Activated CD8-positive, alpha-beta memory T cell treated with anti-CD3 and anti-CD28 coated beads, Interleukin-2, amount 50 U/mL, for 48 hours (primary cell): Measurements from ENCODE around the gene BARHL1.
"Not testable (repeated sequence)": the region's sequence is repeated elsewhere in the genome, so short reads cannot be mapped to it uniquely, and the experiment has no call there.

Source experiments
- DNase-seq: peaks from one replicate; pipeline ENCODE4 v3.0.0-alpha.2; 2020

Gene BARHL1

DNA sequence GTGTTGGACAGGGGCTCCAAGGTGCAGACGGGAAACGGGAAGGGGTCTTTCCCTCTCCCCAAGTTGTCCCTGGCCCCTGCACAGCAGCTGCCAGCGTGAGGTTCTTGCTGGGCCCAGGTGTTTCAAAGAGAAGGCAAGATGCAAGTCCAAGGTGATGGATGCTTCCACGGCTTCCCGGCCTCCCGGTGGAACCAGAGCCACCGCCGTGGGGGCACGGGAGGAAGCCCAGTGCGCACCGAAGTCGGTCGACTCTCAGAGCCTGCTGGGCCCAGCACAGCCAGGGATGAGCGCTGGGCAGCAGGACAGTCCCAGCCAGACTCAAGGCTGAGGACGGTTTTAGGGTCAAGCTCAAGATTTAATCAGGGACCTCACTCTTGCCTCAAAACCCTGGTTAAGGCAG, 25.2 kb upstream of the BARHL1 start:
- no peak for DNase-seq

DNA sequence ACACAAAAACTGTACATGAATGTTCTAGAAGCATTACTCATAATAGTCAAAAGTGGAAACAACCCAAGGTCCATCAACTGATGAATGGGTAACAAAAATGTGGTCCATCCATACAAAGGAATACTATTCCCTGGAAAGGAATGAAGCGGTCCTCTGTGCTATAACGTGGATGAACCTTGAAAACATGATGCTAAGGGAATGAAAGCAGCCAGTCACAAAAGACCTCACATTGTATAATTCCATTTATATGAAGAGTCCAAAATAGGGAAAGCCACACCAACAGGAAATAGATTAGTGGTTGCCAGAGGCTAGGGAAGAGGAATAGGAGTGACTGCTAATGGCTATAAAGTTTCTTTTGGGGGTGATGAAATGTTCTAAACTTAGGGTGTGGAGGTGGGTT, 22.7 kb upstream of the BARHL1 start:
- DNase-seq = no peak

DNA sequence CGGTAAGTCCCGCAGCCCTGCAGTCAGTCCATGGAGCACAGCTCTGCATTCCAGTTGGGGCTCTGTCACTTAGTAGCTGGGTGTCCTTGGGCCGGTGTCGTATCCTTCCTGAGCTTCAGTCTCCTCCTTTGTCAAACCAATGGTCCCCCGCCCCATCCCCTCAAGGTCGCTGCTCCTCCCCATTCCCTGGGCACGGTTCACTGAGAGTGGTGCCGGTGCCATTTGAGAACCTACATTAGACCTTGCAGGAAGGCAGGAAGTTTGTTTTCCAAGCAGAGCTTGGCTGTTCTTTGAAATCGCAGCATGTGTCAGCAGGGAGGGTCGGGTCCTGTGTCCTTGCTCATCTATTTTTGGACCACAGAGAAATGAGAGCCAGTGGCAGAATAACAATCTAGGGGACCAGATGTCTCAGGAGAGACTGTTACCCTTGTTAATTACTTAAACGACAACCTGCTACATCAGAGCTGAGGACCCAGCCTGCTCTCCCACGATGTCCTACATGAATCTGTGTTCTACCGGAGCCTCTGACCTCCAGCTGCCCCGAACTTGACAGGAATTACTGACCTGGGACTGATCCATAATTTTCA, 21.7 kb upstream of the BARHL1 start:
- no peak for DNase-seq

DNA sequence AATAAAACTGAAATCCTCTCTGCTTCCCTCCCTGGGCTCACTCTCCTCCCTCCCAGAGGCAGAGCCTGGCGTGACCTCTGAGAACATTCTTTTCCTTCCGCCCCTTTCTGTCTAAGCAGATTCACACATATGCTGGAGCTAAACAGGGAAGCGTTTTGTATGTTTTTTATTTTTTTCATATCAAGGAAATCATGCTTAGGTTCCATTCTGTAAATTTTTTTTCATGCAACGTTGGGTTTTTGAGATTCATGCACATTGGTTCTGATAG, 20.2 kb upstream of the BARHL1 start:
- no peak for DNase-seq

DNA sequence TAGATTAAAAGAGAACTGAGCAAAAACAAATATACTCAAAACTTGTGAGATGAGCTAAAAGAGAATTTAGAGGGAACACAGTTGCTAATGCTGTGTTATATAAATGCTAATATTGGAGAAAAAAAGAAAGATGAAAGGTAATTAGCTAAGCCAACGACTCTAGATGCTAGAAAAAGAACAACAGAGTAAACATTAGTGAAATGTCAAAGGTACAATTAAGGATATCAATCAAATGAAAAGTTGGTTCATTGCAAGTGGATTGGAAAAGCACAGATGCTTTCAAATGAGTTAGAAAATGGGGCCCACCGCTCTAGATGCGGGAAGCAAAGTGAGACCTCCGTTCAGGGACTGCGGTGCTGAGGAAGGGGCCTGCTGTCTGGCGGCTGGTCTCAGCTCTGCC, 17.9 kb upstream of the BARHL1 start:
- DNase-seq = no peak

DNA sequence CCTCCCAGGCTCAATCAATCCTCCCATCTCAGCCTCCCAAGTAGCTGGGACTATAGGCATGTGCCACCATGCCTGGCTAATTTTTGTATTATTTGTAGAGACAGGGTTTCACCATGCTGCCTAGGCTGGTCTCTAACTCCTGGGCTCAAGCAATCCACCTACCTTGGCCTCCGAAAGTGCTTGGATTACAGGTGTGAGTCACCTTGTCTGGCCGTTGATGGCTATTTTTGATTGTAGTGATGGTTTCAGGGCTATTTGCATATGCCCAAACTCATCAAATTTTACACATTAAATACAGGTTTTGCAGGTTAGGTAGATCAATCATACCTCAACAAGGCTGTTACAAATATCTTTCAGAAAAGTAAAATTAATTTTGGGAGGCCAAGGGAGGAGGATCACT, 13.6 kb upstream of the BARHL1 start:
- not testable (repeated sequence) for DNase-seq

DNA sequence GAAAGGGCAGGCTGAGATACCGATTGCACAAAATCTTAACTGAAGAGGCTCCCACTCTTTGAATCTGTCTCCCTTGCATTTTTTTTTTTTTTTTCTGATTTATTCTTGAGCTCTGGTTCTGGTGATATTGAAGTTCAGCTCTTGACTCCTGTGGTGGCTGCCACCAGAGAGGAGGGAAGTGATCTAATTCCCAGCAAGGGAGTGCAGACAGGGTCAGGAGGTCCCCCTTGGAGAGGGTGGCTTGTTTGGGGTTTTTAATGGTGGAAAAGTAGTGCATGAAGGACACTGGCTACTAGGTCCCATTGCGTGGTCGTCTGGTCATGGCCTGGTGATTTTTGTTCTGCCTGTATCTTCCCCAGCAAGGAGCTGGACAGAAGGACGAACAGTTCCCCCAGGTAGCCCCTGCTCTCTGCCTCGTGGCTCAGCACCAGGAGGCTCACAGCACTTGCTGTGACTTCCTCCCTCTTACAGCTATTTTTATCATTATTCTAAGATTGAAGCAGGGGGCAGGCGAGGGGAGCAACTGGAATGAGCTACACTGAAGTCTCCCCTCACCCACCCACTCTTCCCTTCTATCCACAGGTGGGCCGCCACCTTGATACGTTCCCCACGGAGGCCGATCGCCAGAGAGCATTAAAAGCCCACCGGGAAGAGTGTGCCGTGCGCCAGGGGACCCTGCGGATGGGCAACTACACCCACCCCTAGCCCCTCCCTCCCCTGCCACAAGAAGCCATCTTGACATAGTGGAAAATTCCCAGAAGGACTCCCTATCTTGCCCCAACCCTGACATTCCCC, 10.4 kb upstream of the BARHL1 start:
- no peak for DNase-seq

DNA sequence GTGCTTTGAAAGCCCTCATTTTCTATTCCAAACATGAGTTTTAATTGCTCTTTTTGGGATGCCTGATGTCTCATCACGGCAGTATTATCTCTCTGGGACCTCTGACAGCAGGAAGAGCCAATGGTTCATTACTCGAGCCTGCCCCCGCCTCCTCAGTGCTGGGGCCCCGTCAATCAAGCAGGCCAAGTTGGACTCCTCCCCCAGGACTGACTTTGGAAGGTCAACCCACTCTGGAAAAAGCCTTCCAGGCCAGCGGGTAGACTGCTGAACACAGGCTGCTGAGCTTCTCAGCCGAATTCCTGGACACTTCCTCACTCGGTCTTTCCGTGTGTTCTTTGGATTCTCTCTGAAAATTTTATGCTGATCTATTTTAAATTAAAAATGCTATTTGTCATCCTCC, 9.5 kb upstream of the BARHL1 start:
- no peak for DNase-seq

DNA sequence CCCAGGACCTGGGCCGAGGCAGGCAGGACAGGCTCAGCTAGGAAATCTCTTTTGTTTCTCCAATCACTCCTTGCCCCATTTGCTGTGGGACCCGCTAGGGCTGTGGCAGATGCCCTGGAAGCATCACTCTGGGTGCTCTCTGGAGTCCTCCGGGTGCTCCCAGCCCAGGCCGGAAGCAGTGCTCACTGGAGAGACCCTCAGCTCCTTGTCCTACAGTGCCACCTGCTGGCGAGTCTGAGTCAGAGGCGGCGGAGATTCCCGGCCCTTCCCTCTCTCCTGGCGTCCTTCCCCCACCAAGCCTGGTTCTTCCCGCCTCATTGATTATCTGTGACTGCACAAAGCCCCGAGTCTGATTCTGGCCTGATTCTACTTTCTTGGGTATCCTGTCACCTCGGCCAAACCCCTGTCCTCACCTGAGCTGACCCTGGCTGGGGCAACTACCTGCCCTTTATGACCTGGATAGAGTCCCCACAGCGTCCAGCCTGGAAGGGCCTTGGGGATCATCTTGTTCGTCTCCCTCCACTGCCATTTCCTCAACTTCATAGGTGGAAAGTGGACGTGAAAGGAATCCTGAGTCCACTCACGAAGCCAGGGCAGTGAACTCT, 7.3 kb upstream of the BARHL1 start:
- peak; percentile 75 for DNase-seq

DNA sequence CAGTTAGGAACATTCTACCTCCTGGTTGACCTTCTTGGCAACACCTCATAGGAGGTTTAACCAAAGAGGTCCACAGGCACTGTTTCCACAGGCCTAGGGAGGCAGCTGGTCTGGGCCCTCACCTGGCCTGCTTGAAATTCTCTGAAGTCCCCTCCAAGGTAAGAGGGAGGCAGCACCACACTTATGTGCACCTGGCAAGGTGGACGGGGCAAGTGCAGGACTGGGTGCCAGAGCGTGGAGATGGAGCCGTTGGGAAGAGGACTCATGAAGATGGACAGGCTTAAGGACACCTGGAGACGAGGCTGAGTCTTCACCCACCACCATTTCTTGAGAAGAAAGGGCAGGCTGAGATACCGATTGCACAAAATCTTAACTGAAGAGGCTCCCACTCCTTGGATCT, 6.6 kb upstream of the BARHL1 start:
- no peak for DNase-seq

DNA sequence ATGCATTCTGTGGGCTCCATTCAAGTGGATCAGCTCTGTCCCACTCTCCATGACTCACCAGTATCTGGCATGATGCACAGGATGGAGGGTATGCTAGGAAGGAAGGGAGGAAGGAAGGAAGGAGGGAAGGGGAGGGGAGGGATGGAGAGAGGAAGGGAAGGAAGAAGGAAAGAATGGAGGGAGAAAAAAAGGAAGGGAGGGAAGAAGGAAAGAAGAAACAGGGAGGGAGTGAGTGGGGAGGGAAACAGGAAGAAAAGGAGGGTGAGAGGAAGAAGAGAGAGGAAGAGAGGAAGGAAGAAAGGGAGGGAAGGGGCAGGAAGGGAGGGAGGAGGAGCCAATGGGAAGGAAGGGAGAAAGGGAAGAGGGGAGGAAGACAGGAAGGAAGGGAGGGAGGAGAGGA, 5.3 kb upstream of the BARHL1 start:
- DNase-seq = no peak

DNA sequence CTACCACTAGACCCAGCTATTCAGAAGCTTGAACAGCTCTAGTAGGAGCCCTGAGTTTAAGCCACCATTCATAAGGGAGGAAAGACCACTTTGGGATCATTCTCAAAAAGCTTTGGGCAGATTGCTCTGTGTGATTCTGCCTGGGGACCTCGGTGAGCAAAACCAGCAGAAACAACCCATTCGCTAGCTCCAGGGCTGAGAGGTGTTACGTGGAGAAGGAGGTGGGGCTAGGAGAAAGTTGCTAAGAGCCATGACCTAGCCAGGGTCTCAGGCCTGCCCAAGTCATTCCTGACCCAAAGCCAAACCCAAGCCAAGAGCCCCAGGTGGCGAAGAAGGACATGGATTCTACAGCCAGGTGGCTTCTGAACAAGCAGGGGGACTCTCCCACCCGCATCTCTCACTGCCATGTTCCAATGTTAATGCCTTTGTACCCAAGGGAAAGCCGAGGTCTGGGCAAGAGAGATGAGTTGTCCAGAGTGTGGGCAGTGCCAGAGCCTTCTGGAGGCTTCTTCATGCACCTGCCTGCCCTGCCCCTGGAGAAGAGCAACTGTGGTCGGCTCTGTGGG, 4.0 kb upstream of the BARHL1 start:
- no peak for DNase-seq

DNA sequence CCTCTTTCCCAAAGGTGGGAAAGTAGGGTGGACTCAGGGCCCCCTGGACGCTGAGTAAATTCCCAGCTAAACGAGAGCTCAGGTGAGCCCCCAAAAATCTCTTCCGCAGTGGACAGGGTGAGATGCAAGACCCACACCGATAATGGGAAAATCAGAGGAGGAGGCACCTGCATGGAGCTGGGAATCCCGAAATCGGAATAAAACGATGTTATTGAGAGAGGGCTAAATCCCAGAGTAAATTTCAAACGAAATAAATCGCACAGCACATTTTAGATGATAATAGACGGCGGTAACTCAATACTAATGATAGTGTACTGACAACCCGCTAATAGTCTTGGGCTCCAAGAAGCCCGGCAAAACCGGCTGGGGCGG, 3.0 kb upstream of the BARHL1 start:
- no peak for DNase-seq

DNA sequence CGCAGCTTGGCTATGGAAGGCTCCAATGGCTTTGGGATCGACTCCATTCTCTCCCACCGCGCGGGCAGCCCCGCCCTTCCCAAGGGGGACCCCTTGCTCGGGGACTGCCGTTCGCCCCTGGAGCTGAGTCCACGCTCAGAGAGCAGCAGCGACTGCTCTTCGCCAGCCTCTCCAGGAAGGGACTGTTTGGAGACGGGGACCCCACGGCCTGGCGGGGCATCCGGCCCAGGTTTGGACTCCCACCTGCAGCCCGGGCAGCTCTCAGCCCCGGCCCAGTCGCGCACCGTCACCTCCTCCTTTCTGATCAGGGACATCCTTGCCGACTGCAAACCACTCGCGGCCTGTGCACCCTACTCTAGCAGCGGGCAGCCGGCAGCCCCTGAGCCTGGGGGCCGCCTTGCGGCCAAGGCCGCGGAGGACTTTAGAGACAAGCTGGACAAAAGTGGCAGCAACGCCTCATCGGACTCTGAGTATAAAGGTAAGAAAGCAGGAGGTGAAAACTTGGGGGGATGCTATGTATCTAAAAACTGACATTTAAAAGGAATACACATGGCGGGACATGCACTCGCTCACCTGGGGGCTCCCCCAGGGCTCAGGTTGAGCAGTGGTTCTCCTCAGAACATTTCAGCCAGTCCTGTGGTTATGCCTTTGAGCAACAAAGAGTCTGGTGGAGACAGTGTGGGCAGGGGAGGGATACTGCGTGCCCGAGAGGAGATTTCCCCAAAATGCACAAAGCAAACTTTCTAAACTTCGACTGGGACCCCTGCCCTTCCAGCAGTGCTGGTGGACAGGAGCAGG, 579 bp downstream of the BARHL1 start:
- no peak for DNase-seq

DNA sequence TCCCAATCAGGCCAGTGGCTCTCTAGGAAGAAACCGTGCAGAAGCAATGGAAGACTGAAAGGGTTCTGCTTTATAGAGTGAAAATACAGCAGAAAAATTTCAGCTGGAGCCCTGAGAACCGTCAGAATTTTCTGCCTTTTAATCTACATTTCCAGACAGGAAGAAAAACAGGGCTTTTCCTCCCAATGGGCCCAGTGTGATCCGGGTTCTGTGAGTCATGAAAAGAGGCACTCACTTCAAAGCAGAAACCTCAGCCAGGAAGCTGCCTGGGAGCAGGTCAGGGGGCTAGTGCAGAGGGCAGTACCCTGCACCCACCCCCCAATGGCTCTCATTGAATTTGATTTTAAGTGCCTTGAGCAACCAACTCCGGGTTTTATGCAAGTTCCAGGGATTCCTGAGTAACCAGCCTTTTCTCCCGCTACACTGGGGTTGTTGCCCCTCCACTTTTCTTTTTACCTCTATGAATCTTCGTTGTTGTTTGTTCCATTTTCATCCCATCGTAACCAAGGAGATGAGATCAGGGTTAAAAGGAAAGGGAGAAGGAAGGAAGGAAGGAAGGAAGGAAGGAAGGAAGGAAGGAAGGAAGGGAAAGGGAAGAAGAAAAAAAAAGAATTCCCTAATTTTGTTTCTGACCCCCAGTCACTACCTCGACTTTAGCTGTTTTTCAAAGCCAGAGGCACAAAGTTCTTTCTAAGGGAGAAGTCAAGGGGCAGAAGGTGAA, 1.3 kb downstream of the BARHL1 start:
- DNase-seq = no peak

DNA sequence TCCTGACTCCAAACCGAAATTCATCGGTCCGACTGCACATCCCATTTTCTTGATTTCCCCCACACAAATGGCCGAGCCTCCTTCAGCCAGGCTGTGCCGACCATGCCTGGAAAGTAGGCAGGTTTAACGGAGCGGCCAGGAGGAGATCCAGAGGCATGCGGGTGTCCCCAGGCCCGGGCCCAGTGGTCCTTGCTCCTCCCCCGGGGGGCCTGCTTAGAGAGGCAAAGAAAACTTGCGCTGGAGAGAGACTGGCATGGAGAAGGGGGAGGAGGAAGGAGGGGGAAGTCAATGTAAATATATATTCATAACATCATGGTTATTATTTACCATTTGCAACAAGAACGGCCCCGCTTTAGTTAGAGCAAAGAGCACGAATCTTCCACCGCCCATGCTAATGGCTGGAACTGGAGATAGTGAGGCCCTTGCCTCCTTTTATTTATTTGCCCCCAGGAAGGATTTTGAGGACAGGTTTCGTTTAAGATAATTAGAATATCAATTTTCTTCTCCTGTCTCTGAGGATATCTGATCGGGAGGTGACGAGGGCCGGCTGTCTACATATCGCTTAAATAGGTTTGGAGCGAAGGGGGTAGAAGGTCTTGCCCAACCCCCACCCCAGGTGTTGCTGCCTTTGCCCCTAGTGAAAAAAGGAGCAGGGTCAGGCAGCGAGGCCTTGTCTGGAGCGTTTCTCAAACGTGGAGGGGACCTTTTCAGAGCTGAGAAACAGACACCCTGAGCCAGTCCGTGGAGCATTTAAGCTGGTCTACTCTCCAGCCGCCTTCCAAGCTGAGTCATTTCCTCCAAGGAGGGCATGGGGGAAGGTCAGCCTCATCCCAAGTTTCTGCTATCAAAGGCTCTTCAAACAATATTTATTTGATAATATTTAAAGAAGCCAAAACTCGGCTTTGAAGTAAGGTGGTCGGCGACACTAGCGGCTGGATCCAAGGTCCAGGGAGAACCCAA, 2.5 kb downstream of the BARHL1 start:
- DNase-seq = no peak

DNA sequence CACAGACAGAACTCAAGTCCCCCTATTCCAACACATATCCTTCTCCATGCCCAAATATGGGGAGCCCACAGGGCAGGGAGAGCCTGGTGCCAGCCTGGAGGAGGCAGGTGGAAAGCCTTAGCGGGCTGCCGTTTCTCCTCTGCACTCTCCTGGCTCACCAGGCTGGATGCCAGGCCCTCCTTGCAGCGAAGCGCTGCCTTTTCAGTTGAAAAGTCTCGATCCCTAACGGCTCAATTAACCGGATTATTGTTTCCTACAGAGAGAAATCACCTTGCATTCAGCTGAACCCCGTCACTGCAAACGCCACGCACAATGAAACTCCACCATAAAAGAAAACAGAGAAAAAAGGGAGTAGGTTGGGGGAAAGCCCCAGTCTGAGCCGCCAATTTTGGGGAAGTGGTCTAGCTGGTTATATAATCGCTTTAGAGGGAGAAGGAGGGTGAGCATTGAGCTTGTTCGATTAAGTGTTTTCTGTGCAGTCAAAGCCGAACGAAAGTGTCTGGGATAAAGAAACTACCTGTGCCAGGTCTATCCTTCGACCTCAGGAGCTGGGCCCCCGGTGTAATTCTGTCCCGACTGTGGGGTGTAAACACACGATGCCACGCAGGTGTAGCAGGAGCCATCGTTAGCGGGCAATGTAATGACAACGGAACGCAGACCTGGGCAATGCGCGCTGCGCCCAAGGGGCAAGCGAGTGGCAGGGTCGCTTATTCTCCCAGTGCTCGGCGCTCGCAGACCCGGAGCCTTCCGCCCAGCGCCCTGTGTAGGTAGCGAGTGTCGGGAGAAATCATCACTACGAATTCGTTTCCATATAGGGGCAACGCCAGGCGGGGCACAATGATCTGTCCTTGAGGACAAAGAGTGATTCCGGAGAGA, 3.8 kb downstream of the BARHL1 start:
- no peak for DNase-seq

DNA sequence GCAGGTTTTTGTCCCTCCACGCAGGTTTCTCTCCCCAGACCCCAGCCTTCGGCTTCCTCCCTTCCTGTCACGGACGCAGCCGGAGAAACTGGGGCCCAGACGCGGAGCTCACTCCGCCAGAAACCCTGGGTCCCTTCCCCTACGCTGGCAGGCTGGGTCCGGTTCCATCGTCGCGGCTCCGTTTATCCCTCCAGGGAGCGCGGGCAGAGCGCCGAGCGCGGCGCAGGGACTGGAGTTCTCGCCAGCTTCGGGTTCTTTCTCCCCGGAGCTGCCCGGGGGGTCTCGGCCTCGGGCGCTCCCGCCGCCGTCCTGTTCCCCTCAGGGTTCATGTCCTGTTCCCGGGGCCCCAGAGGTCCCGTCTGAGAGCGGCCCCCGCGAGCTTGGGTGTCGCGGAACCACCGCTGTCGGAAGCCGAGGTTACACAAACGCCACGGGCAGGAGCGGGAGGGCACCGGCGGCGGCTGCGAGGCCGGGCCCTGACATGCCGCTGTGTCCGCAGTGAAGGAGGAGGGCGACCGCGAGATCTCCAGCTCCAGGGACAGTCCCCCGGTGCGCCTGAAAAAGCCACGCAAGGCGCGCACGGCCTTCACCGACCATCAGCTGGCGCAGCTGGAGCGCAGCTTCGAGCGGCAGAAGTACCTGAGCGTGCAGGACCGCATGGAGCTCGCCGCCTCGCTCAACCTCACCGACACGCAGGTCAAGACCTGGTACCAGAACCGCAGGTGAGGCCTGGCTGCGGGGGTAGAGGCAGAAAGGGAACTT, 4.6 kb downstream of the BARHL1 start:
- DNase-seq = no peak

DNA sequence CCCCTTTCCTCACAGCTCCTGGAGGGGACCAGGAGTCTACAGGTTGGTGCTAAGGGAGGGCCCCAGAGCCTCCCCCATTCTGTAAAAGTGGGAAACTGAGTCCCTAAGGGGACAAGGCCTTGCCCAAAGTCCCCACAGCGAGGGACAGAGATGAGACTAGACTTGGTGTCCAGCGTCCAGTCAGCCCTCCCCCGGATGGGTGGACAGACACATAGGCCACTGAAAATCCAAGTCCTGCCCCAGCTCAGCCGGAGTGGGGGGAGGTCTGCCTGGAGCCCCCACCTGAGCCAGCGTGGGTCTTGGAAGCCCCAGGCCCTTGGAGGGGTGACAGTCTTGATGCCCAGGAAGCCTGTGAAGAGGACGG, 5.2 kb downstream of the BARHL1 start:
- no peak for DNase-seq

DNA sequence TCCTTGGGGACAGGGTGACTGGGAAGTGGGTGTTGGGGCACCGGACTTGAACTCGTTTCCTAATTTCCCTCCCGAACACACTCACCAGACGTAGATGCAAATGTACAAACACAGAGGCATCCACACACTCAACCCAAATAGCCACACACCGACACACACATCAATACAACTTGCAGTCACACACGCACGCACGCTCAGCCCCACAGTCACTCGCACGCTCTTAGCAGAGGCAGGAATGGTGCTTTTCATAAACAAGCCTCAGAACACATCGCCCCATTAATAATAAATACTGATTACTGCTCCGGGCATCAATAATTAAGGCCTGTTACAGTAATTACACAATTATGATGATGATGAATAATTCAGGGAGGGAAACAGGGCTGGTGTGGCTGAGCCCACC, 5.7 kb downstream of the BARHL1 start:
- DNase-seq = no peak
